ENCODE results near the gene MUC13. TPM values are rescaled to one million over a fixed set of nuclear protein-coding genes. Genes with fewer than 3 reads are reported as not detected.

Gene MUC13
- total RNA-seq, 2 donors from 2014 or later, result 0.66 to 1.6 TPM

DNA sequence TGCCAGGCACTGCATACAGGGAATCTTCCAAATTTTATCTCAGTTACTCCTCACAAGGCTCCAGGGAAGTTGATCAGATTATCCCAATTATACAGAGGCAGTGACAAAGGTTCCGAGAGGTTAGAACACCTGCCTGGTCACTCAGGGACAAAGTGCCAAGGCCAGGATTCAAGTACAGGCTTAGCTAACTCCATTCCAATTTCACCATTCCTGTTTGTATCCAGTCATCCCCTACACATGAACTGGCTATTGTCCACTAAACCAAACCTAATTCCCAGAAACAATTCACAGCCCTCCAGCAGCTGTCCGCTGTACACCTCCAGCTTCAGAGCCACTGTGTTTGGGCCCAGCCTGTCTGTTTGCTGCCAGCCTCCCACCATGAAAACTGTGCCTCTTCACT, 16.0 kb downstream of the MUC13 start:
- no peak overlapping the region for H3K4me3 ChIP-seq
- ATAC-seq, result no peak
- intact Hi-C loops (cut with DNase I), result no loop called here

DNA sequence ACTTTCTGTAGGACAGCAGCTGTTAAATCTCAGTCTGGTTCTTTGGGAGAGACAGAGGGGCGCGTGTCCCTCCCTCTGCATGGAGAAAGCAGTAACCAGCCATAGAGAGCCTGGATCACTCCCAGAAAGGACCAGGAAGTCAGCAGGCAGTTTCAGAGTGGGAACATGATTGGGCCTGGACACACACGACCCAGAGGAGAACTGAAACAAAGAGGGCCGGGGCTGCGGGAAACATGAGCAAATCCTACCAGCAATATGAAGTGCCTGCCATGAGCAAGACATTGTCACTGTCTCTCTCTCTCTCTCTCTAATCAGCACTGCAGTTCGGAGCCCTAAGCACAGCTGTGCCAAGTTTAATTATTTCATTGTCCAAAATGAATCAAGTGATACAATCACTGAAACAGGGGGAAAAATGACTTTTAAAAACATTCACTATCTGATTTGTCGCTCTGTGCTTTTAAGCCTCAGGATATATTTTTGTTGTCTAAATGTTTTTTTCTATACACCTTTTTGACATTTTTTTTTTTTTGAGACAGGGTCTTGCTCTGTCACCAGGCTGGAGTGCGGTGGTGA, 17.6 kb downstream of the MUC13 start:
- TF ChIP-seq POLR2A (IDR thresholded peaks at IDR 0.05), result no peak
- TF ChIP-seq, protein P1, sequence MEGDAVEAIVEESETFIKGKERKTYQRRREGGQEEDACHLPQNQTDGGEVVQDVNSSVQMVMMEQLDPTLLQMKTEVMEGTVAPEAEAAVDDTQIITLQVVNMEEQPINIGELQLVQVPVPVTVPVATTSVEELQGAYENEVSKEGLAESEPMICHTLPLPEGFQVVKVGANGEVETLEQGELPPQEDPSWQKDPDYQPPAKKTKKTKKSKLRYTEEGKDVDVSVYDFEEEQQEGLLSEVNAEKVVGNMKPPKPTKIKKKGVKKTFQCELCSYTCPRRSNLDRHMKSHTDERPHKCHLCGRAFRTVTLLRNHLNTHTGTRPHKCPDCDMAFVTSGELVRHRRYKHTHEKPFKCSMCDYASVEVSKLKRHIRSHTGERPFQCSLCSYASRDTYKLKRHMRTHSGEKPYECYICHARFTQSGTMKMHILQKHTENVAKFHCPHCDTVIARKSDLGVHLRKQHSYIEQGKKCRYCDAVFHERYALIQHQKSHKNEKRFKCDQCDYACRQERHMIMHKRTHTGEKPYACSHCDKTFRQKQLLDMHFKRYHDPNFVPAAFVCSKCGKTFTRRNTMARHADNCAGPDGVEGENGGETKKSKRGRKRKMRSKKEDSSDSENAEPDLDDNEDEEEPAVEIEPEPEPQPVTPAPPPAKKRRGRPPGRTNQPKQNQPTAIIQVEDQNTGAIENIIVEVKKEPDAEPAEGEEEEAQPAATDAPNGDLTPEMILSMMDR (IDR thresholded peaks at IDR 0.05), result no peak
- Histone ChIP-seq H3K4me3 (no peak overlapping the region), H3K27me3 (no peaks in the 10 kb centered on the region), H3K4me1 (no peaks in the 10 kb centered on the region), H3K27ac (no peak overlapping the region), H3K36me3 (replicated peaks in 1 of 2; ENCODE audit: insufficient read depth in 1 of 2, low read depth in 2 of 2) (no peaks in the 10 kb centered on the region), H3K9me3 (no peaks in the 10 kb centered on the region)
- no peak for ATAC-seq
- 68 to 74% methylated on average over 8 of the region's 8 CpGs for WGBS, 2 donors
- intact Hi-C loops (cut with DNase I), result no loop called here
- no peak for DNase-seq

More for the DNA sequence above, 16.0 kb downstream of the MUC13 start:
- H3K4me1 ChIP-seq, result no peaks in the 10 kb centered on the region
- 85 to 97% methylated on average over 2 of the region's 2 CpGs for whole genome bisulfite sequencing, 2 donors
- H3K27me3 ChIP-seq, result no peaks in the 10 kb centered on the region
- no peaks in the 10 kb centered on the region for H3K36me3 ChIP-seq (replicated peaks in 1 of 2; ENCODE audit: insufficient read depth in 1 of 2, low read depth in 2 of 2)
- H3K27ac ChIP-seq, result no peak overlapping the region
- TF ChIP-seq POLR2A (IDR thresholded peaks at IDR 0.05), result no peak
- TF ChIP-seq, protein P1 (IDR thresholded peaks at IDR 0.05), result no peak
- no peak for DNase-seq
- H3K9me3 ChIP-seq, result no peaks in the 10 kb centered on the region

DNA sequence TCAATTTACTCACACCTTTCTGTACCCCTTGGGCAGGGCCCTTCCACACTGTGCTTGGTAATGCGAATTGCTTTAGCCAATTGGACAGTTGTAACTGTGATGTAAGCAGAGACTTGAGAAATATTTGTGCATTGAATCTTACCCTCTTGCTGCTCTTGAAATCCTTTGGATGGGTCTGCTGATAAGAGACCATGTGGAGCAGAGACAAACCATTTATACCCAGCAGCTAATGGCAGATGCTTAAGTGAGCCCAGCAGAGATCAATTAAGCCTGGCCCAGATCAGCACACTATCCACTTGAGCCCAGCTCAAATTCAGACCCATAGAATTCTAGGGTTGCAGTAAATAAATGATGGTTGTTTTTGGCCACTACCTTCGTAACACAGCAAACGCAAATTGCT, 19.3 kb downstream of the MUC13 start:
- no peaks in the 10 kb centered on the region for H3K36me3 ChIP-seq (replicated peaks in 1 of 2; ENCODE audit: insufficient read depth in 1 of 2, low read depth in 2 of 2)
- DNase-seq (no peak), ATAC-seq (no peak)
- no peaks in the 10 kb centered on the region for H3K9me3 ChIP-seq
- no peak overlapping the region for H3K4me3 ChIP-seq
- TF ChIP-seq POLR2A (IDR thresholded peaks at IDR 0.05), result no peak
- TF ChIP-seq, protein P1 (IDR thresholded peaks at IDR 0.05), result no peak
- no peaks in the 10 kb centered on the region for H3K27me3 ChIP-seq
- intact Hi-C loops (cut with DNase I), result no loop called here
- H3K27ac ChIP-seq, result no peak overlapping the region
- no peaks in the 10 kb centered on the region for H3K4me1 ChIP-seq
- 88 to 89% methylated on average over 3 of the region's 3 CpGs for WGBS, 2 donors

DNA sequence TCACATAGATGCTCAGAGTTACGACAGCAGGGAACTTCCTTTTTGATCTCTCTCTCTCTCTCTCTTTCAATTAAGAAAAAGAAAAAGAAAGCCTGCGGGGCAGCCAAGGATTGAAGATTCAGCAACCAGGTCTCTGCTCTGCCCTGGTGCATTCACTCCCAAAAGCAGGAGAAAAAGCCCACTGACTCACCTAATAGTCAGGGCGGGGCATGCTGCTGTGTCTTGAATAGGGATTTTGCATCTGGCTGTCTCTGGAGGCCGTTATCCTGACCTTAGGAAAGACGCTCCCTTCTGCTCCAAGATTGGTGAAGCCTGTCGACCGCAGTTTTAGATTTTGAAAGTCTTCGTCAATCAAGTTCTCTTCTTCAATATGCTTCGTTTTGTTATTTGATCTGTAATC, 26.6 kb downstream of the MUC13 start:
- intact Hi-C loops (cut with DNase I), result no loop called here
- no peak for ATAC-seq
- no peaks in the 10 kb centered on the region for H3K36me3 ChIP-seq (replicated peaks in 1 of 2; ENCODE audit: insufficient read depth in 1 of 2, low read depth in 2 of 2)
- no peak overlapping the region for H3K27ac ChIP-seq
- no peak overlapping the region for H3K4me3 ChIP-seq
- TF ChIP-seq, protein P1 (IDR thresholded peaks at IDR 0.05), result no peak
- no peak for TF ChIP-seq POLR2A (IDR thresholded peaks at IDR 0.05)
- H3K4me1 ChIP-seq, result no peaks in the 10 kb centered on the region
- no peak for DNase-seq
- 69% methylated on average over 9 of the region's 9 CpGs for WGBS, 2 donors
- no peaks in the 10 kb centered on the region for H3K27me3 ChIP-seq
- H3K9me3 ChIP-seq, result no peaks in the 10 kb centered on the region

DNA sequence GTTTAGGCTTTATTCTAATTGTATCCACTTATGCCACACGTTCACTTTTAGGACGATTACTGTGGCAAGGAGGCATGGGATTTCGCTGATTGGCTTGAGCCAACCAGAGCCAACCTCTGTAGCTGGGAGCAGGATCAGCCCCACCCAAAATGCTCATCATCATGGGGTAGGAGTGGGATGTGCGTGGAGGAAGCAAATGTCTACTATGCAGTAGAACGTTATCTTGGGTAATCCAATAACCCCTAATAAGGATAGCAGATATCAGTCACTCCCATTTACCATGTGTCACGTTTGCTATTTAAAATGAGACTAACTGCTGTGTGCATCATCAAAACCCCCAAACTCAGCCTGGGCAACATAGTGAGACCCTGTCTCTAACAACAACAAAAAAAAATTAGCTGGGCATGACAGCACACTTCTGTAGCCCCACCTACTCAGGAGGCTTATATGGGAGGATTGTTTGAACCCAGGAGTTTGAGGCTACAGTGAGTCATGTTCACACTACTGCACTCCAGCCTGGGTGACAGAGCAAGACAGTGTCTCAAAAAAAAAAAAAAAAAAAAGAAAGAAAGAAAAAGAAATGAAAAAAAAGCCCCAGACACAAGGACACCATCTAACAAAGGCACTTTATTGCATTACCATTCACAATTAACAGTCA, 29.6 kb downstream of the MUC13 start:
- 56 to 59% methylated on average over 6 of the region's 6 CpGs for WGBS, 2 donors
- H3K36me3 ChIP-seq (replicated peaks in 1 of 2; ENCODE audit: insufficient read depth in 1 of 2, low read depth in 2 of 2), result no peaks in the 10 kb centered on the region
- no peaks in the 10 kb centered on the region for H3K27me3 ChIP-seq
- H3K9me3 ChIP-seq, result no peaks in the 10 kb centered on the region
- H3K27ac ChIP-seq, result no peak overlapping the region
- peaks cover 5% of the 10 kb centered on the region for H3K4me1 ChIP-seq
- ATAC-seq, result no peak
- DNase-seq, result no peak
- intact Hi-C loops (cut with DNase I), result loop anchor here (5.0 kb wide), 1 partner anchor 143 kb away; no protein-coding TSS in a partner anchor
- no peak for TF ChIP-seq POLR2A (IDR thresholded peaks at IDR 0.05)
- TF ChIP-seq, protein P1 (IDR thresholded peaks at IDR 0.05), result no peak
- H3K4me3 ChIP-seq, result no peak overlapping the region

Data from body of pancreas (tissue), 4 donors.